GM21786 (cell line): Measurements from ENCODE around the gene TBC1D4.
A peak's percentile ranks its signal among the peaks of the same experiment; 100 is the strongest.

ENCODE experiments used
- ATAC-seq: cut with Tn5 transposase; IDR thresholded peaks from one replicate; pipeline ENCODE4 v1.9.1; 2021; ENCODE audit not compliant: unreplicated experiment

Gene TBC1D4

DNA sequence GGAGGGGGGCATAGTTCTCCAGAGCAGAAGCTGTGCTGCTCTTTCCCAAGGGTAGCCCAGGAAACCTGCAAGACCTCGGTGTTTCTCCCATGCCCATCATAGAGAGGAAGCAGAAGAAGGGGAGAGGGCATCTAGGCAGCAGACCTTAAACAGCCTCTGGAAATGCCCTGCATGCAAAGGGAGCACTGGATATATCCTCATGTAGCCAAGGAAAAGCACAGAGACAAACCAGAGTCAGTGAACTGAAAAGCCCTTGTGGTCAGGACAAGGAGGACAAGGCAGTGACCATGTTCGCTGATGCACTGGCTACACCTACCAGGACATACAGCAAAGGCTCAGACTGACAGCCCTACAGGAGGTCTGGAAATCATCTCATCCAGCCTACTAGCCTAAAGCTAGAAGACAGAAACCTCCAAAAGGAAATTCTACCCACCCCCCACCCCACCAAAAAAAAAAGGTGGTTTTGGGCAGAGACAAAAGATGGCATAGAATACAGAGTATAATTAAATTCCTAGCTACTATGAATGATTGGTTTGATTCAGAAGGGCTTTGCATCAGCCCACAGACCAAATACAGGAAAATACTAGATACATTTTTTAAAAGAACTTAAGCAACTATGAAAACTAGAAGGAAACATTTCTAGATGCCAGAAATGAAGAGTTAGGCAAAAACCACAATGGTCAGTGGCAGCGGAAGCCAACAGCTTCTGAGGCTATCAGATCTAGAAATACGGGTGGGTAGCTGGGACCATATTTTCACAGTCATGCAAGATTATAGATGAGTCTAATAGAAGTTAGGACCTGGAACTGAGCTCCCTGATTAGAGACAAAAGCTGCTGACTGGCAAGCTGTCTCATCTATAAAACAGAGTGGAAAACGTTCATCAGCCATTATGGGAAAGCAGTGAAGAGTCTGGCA, 4.4 kb upstream of the TBC1D4 start:
- ATAC-seq = no peak

- no peak for ATAC-seq
Measured at GRCh38 chr13:75485286-75486062, 3.5 kb upstream of the TBC1D4 start.

GRCh38 chr13:75482820-75483079, 781 bp upstream of the TBC1D4 start:
- no peak for ATAC-seq

GRCh38 chr13:75481176-75482069, 546 bp downstream of the TBC1D4 start:
- peak; percentile 17 for ATAC-seq

GRCh38 chr13:75480671-75481175, 1.2 kb downstream of the TBC1D4 start:
- no peak for ATAC-seq

DNA sequence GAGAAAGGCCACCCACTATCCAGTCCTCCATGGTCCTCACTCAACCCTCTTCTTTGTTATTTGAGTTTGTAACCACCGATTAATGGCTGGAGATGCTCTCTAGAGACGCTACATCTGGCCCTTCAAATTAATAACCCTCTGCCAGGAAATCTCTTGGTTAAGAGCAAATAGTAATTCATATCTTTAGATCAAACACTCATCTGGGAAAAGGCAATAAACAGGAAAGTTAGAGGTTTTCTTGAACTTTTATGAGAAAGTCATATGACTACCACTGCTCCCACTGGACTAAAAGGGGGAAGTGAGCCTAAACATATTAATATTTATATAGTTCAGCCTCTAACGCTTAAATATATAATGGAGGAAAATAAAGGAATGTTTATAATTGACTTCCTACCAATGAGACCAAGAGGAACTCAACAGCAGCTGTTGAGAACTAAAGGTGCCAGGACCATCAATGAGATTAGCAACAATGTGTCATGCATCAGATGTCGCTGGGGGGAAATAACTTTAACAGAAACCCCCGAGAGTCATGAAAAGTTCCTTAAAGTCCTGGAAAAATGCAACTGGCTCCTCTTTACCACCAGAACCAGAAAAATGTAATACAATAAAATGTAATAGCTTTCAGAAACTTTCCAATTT, 2.7 kb downstream of the TBC1D4 start:
- no peak for ATAC-seq

DNA sequence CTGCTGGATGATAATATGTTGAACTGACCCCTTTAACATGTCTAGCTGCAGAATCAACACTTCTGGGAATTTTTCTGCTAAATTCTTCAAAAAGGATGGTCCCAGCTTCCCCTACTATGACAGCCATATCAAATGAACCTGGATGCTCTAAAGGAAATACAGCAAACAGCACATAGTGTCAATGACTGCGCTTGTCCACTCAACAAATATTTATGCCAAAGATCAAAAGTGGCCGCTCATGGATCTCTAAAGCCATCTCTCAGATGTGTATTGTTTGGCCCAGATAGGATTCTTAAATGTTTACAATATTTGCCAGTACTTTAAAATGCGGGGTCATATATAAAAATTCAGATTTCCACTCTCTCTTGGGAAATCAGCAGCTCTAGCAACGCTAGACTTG, 3.3 kb downstream of the TBC1D4 start:
- ATAC-seq = no peak

DNA sequence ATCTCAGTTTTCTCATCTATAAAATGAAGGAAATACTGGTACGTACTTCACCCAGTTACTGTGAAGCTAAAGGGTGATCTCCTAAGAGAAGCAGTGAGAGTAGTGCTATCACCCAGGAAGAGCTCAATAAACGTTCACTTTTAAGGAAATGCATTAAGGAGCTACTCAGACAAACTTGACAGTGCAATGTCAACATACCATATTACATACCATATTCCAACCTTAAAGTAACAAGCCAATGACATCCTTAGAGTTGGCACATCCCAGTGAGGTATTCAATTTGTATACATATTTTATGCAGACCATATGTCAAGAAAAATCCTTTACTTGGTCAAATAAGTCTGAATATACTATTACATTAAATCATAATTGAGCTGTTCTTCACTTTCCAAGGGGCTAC, 7.0 kb downstream of the TBC1D4 start:
- ATAC-seq = no peak

- no peak for ATAC-seq
Measured at GRCh38 chr13:75473468-75473867, 8.5 kb downstream of the TBC1D4 start.

DNA sequence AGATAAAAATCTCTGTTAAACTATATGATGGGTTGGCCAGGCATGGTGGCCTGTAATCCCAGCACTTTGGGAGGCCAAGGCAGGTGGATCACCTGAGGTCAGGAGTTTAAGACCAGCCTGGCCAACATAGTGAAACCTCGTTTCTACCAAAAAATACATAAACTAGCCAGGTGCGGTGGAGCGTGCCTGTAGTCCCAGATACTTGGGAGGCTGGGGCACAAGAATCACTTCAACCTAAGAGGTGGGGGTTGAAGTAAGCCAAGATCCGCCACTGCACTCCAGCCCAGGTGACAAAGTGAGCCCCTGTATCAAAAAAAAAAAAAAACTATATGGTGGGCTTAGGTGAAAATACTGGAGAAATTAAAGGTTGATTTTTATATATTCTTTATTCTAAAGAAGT, 11.3 kb downstream of the TBC1D4 start:
- ATAC-seq = no peak

- ATAC-seq = no peak
Measured at GRCh38 chr13:75469047-75469446, 12.9 kb downstream of the TBC1D4 start.

GRCh38 chr13:75468602-75469001, 13.4 kb downstream of the TBC1D4 start:
- ATAC-seq = no peak

DNA sequence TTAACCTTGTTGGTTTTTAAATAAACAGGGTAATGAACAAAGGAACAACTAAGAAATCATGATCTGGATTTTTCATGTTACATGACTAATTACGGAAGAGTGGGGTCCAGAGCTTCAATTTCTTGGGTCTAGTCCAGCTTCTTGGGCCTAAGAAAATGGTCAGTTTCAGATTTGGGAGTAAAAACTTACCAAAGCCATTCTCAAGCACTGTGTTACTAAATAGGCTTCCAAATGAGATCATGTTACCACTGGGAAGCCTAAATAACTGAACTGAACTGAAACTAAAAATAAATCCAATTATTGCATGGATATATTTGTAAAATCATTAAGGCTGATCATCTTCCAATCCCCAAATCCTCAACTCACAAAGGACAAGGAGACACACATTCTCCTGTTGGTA, 13.9 kb downstream of the TBC1D4 start:
- no peak for ATAC-seq

DNA sequence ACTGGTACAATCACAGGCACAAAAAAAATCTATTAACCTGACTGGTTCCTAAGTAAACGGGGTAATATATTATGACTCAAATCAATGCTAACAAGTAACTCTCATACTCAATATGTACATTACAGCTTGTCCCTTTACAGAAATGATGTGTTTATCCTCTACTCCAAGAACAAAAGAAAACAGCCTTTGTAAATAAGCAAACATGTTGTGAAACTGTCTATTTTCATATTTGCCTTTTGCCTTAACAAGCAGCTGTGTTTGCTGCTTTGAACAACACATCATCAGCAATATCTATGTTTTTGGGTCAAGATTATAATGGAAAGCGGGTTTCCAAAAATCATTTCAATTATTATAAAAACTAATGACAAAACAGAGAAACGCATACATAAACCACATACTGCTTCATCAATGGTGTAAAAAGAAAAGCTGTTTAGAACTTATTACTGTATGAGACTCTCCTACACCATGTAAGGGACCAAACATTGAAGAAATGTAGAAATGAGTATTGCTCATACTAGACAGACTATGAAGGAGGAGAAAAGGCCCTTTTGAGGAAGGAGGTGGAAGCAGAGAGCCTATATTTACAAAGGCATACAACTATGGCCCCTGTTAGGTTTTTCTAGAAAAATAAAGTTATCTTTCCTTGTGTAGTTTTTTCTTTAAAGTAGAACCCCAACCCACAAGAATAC, 14.8 kb downstream of the TBC1D4 start:
- ATAC-seq = no peak

GRCh38 chr13:75465236-75465635, 16.7 kb downstream of the TBC1D4 start:
- ATAC-seq = no peak

GRCh38 chr13:75461314-75461713, 20.7 kb downstream of the TBC1D4 start:
- no peak for ATAC-seq

DNA sequence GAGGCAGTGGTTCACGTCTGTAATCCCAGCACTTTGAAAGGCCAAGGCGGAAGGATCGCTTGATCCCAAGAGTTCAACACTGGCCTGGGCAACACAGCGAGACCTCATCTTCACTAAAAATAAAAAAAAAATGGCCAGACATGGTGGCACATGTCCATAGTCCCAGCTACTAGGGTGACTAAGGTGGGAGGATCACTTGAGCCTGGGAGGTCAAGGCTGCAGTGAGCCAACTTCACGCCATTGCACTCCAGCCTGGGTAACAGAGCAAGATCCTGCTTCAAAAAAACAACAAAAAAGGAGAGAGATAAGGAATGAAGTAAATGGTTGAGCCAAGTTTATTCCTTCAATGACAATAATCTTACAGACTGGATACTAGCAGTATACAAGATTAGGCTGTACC, 21.3 kb downstream of the TBC1D4 start:
- ATAC-seq = no peak

GRCh38 chr13:75458696-75459422, 23.1 kb downstream of the TBC1D4 start:
- ATAC-seq = peak; percentile 100

DNA sequence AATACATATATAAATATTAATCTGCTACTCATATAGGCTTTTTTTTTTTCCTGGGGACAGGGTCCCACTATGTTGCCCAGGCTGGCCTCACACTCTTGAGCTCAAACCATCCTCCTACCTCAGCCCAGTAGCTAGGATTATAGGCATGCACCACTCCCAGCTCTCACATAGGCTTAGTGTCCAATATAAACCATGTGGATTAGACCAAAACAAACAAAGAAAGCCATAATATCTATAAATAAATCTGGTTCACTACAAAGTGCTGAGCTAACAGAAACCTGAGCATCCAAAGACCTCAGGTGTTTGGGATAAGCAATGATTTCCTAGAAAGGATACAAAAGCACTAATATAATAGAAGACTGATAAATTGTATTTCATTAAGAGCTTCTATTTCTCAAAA, 26.0 kb downstream of the TBC1D4 start:
- ATAC-seq = no peak

DNA sequence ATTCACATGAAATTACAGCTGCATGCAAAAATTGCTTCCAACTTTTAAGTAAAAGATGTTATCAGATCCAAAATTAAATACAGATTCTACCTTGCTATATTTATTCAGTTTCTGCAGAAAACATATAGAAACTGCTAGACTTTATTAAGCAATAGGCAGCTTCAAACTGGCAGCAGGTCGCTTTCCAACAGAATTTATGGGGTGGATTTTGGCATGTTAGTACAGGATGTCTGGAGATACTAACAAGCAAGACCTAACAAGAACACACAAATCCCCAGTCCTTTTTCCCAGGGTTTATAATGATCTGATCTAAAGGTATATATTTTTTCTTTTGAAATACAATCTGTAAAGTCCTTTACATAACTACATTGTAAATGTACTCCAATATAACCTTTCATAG, 27.5 kb downstream of the TBC1D4 start:
- no peak for ATAC-seq
